Subcutaneous adipose tissue (tissue), 4 donors: ENCODE results near the gene SPTSSB. TPM values are rescaled to one million over a fixed set of nuclear protein-coding genes. Genes with fewer than 3 reads are reported as not detected.

Experiments
- total RNA-seq, 4 donors: library from RNA; depleted of rRNA; stranded (reverse); fragments of >200 nt; gene quantifications; one replicate each; pipeline ENCODE4 v1.1.0, GENCODE V29; 2016
- TF ChIP-seq, protein P1 (sequence below): fragments of 450-650 bp; IDR thresholded peaks from one replicate; pipeline ENCODE4 v1.5.1; 2016; ENCODE audit warnings: low read depth, mild to moderate bottlenecking, control low read depth, antibody characterized with exemption, moderate library complexity

Gene SPTSSB
- total RNA-seq, 4 donors from 2014 or later: 0.51 TPM; not detected in 3

DNA sequence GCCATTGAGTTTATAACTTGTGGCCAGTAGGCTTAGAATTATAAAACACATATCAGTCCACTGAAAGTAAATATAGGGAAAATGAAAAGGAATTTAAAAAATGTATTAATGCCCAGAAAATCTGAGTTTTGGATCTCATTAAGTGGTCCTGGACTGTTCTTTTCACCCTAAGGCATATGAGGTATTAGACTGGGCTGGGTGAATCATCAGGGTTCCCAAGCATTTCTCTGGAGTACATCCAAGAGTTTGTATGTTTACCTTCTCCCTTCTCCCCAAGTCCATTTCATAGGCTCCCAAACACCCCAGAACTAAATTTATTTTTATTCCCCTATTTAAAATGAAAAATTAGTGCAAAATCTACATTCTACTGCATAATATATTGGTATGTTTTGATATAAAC lies 31.9 kb upstream of the SPTSSB start:
- TF ChIP-seq, protein P1, sequence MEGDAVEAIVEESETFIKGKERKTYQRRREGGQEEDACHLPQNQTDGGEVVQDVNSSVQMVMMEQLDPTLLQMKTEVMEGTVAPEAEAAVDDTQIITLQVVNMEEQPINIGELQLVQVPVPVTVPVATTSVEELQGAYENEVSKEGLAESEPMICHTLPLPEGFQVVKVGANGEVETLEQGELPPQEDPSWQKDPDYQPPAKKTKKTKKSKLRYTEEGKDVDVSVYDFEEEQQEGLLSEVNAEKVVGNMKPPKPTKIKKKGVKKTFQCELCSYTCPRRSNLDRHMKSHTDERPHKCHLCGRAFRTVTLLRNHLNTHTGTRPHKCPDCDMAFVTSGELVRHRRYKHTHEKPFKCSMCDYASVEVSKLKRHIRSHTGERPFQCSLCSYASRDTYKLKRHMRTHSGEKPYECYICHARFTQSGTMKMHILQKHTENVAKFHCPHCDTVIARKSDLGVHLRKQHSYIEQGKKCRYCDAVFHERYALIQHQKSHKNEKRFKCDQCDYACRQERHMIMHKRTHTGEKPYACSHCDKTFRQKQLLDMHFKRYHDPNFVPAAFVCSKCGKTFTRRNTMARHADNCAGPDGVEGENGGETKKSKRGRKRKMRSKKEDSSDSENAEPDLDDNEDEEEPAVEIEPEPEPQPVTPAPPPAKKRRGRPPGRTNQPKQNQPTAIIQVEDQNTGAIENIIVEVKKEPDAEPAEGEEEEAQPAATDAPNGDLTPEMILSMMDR: no peak

DNA sequence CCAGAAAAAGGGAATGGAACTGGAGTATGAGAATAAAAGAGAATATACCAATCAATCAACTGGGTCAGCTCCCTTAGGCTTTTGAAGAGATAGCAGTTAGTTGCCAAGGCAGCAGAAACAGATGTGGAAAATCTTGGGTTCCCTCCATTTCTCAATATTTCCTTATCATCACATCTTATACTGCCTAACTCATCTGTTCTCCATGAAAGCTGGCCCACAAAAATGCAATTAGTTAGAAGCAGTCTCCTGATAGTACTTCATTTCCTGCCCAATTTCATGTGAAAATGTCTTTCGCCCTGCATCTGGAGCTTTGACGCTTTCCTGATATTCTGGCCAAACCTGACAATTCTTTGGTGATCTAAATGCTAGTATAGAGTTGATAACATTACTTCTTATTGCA lies 30.1 kb upstream of the SPTSSB start:
- TF ChIP-seq, protein P1: no peak

- TF ChIP-seq, protein P1: no peak
Observed at GRCh38 chr3:161400650-161401049, 29.3 kb upstream of the SPTSSB start.

DNA sequence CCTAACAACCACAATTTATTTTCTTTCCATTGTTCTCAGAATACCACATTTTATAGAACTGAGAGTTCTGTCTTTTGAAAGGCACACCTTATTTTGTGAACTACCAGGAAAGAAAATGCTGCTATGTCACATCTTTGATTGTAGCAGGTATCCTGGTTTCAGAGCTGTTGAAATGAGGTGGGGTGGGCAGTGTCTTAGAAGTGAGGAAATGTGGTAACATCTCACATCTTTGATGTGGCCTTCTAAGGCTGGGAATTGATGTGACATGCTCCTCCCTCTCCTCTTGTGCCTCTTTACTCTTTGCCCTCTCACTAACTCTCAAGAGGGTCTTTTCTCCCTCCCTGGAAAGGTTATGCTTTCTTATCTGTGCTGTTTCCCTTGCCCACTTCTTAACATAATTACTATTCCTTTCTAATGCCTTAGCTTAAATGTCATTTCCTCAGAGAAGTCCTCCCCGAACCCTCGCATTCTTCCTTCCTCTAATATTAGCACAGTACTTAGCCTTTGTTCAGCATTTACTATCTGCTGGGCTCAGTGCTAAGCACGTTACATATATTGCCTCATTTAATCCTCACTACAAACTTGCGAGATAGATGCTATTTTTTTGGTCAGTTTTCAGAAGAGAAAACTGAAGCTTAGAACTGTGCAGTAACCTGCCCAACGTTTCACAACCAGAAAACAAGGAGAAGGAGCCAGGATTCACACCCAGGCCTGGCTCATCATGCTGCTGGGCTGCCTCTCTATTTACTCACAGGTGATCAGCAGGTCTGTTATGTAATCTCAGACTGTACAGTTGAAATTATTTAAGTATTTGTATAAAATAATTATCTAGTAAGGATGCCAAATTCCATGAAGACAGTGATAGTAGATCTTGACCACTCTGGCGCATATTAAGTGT lies 24.0 kb upstream of the SPTSSB start:
- TF ChIP-seq, protein P1: no peak

DNA sequence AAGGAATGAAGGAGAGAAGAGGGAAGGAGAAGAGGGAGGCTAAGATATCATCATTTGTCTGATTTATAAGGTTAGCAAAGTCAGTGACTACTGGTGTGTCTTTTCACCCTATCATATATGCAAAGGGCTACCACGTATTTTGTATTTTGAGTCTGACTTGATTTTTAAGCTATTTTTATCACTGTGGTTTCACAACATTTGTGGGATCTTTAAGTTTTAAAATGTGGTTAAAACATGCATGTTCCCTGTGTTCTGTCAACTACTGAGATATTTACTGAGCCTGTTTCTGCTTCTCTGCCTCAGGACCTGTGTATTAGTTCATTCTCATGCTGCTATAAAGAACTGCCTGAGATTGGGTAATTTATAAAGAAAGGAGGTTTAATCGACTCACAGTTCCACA lies 22.5 kb upstream of the SPTSSB start:
- TF ChIP-seq, protein P1: no peak

DNA sequence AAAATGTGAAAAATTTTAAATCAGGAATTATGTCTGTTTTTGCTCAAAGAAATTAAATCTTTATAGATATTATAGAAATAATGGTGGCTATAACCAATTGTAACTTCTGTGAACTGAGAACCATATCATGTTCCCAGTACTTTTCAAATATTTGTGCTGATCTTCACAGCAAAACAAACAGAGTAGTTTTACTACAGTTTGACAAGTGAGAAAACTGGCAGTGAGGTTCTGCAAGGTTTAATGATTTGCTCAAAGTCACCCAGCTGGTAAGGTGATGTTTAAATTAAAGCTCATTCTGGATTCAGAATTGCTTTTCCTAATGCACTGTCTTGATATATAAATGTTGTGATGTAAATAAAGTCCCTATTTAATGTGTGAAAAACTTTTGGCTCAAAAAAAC lies 22.0 kb upstream of the SPTSSB start:
- TF ChIP-seq, protein P1: no peak

DNA sequence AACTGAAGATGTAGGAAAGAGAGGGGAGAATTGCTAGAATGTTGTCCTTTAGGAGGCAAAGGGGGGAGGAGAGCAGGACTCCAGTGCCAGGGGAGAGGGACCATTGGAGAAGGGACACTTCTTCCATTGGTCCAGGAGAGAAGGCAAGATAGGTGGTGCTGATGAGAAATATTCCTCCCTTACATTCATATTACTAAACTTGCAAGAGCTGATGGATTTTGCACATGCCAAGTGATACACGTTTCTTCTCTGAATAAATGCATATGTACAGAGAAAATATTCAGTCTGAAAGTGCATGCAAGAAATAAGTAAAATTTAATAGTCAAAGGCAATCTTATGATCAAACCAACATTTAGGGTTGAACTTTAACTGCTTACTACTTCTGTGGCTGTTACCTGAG lies 21.5 kb upstream of the SPTSSB start:
- TF ChIP-seq, protein P1: no peak
